Muscle of leg (tissue), 11 donors: ENCODE measurements around the gene PODN. TPM values are rescaled to one million over a fixed set of nuclear protein-coding genes. Genes with fewer than 3 reads are reported as not detected.

Source experiments
- DNase-seq: peaks from one replicate; pipeline ENCODE4 v3.0.0; 2013
- H3K27ac ChIP-seq: one replicate; pipeline ENCODE4 v1.5.1; 2013; ENCODE audit warnings: mild to moderate bottlenecking, low read length, control low read depth
- H3K27me3 ChIP-seq: one replicate; pipeline ENCODE4 v1.6.1; 2013; ENCODE audit warnings: low read length; ENCODE audit not compliant: control insufficient read depth, insufficient read depth
- H3K36me3 ChIP-seq: one replicate; pipeline ENCODE4 v1.6.1; 2013; ENCODE audit warnings: low read length; ENCODE audit not compliant: control insufficient read depth, insufficient read depth
- H3K4me1 ChIP-seq: one replicate; pipeline ENCODE4 v1.6.1; 2013; ENCODE audit warnings: low read length; ENCODE audit not compliant: control insufficient read depth, insufficient read depth
- H3K4me3 ChIP-seq: one replicate; pipeline ENCODE4 v1.5.1; 2013; ENCODE audit warnings: low read length, control low read depth
- H3K9me3 ChIP-seq: replicated peaks from 2 replicates; pipeline ENCODE4 v1.6.1; 2013; ENCODE audit warnings: low read depth, low read length; ENCODE audit not compliant: control insufficient read depth
- WGBS: methylation state at CpG from one replicate; pipeline ENCODE4 v1.1.5; 2013; ENCODE audit warnings: missing lambda C conversion rate; ENCODE audit not compliant: insufficient coverage; 5-methylcytosine and 5-hydroxymethylcytosine counted together
- polyA plus RNA-seq, 8 donors: library from polyadenylated mRNA; unstranded; fragments of 120-200 nt; gene quantifications; one replicate each; pipeline versions ENCODE4 v1.2.1 to v1.2.3, GENCODE V29; 2013; ENCODE audit warnings: inconsistent platforms in 1 of 8, low replicate concordance in 1 of 8; ENCODE audit not compliant: insufficient read length in 8 of 8, insufficient read depth in 1 of 8
- total RNA-seq: library from RNA; stranded (reverse); fragments of 120-200 nt; gene quantifications from one replicate; pipeline ENCODE4 v1.2.4, GENCODE V29; 2013

Gene PODN
- total and polyA plus RNA-seq, 9 donors = 5.4 to 10.7 (median 8.1) TPM

DNA sequence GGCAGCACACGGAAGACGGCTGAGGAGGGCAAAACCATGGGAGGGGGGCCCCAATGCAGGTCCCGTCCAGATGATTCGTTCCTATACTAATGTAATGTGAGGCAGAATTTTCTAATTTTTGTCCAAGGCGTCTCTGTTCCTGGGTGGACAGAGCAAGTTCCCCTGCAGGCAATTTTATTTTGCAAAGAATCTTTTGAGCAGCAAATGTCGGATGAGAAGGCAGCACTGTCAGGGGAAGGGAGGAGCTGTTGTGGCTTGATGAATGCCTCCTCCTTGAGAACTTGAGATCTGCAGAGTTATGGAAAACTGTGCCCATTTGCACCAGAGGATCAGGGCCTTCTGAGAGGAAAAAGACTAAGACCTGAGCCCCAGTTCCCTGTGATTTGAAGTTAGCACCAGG is 63.1 kb downstream of the PODN start:
- Histone ChIP-seq H3K4me1 (peaks cover 58% of the 10 kb centered on the region), H3K27me3 (no peaks in the 10 kb centered on the region), H3K4me3 (no peak overlapping the region), H3K36me3 (no peaks in the 10 kb centered on the region), H3K27ac (no peak overlapping the region), H3K9me3 (no peaks in the 10 kb centered on the region)
- DNase-seq = no peak
- 66% methylated on average over 5 of the region's 6 CpGs for WGBS

DNA sequence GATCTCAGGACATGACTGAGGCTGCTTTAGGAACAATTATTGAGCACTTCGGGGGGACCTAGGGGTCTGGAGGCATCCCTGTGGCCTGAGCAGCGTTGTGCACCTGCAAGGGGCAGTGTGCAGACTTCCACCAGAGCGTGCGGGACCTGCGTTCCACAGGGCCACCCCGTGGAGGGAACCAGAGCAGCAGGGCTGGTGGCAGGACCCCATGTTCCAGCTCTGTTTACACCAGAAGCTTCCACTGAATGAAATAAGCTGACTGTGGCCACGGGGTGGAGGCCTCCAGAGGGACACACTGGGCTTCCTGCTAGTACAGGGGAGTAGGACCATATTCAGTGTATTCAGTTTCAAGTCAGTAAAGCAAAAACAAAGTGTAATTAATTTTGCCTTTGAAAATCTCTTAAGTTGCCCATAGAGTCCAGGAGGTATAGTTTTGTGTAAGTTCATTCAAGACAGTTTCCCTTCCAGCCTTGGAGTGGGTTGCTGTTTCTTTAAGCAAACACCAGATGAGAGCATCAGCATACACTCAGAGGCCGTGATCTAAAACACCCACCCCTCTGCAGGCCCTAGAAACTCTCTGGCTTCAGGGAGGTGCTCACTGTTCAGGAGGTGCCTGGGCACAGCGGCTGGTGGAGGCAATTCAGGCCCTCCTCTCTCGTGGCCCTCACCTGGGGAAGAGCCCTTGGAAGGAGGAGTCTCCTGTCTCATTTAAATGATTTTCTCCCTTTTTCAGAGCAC is 63.8 kb downstream of the PODN start:
- H3K9me3 ChIP-seq = no peaks in the 10 kb centered on the region
- no peaks in the 10 kb centered on the region for H3K36me3 ChIP-seq
- peak; percentile 41 for DNase-seq
- H3K27me3 ChIP-seq = no peaks in the 10 kb centered on the region
- H3K27ac ChIP-seq = no peak overlapping the region
- no peak overlapping the region for H3K4me3 ChIP-seq
- WGBS = 66% methylated on average over 8 of the region's 10 CpGs
- H3K4me1 ChIP-seq = peaks cover 56% of the 10 kb centered on the region

GRCh38 chr1:53126495-53126894 is 64.5 kb downstream of the PODN start:
- Histone ChIP-seq H3K27ac (no peak overlapping the region), H3K36me3 (no peaks in the 10 kb centered on the region), H3K4me1 (peaks cover 49% of the 10 kb centered on the region), H3K4me3 (no peak overlapping the region), H3K27me3 (no peaks in the 10 kb centered on the region), H3K9me3 (no peaks in the 10 kb centered on the region)
- WGBS = no CpG with 5 or more reads among the region's 1 CpG
- DNase-seq = no peak

DNA sequence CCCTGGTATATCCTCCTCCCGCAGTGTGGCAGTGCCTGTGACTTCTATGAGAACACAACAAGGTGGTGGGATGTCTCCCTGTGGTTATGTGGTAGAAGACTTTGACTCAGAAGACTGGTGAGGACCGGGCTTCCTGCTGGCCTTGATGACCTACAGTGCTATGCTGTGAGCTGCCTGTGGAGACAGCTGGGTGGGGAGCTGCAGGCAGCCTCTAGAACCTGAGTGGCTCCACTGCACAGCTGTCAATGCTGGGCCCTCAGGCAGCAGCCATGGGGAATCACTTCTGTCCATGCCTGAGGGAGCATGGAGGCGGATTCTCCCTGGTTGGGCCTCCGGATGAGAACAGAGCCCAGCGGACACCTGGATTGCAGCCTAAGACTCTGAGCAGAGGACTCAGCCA is 65.5 kb downstream of the PODN start:
- H3K27ac ChIP-seq = no peak overlapping the region
- DNase-seq = no peak
- H3K4me1 ChIP-seq = peaks cover 39% of the 10 kb centered on the region
- WGBS = 80% methylated on average over 4 of the region's 5 CpGs
- H3K9me3 ChIP-seq = no peaks in the 10 kb centered on the region
- H3K27me3 ChIP-seq = no peaks in the 10 kb centered on the region
- no peaks in the 10 kb centered on the region for H3K36me3 ChIP-seq
- H3K4me3 ChIP-seq = no peak overlapping the region

DNA sequence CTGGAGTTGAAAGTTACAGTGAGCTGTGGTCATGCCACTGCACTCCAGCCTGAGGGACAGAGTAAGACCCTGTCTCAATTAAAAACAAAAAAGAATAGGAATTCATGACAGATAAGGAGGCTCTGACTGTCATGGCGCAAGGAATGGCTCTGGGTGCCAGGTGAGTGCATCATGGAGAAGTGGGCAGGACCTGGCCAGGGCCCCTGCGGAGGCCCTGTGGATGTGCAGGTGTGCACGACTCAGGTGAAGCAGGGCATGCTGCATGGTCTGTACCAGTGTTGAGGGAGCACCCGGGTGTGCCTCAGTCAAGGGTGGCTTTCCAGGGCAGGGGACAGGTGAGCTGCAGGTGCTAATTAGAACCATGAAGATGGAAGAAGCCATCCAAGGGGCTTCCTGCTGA is 66.4 kb downstream of the PODN start:
- Histone ChIP-seq H3K27ac (no peak overlapping the region), H3K4me3 (no peak overlapping the region), H3K36me3 (no peaks in the 10 kb centered on the region), H3K9me3 (no peaks in the 10 kb centered on the region), H3K27me3 (no peaks in the 10 kb centered on the region), H3K4me1 (peaks cover 30% of the 10 kb centered on the region)
- no peak for DNase-seq
- WGBS = 95% methylated on average over 4 of the region's 4 CpGs

GRCh38 chr1:53129891-53130597 is 68.0 kb downstream of the PODN start:
- H3K36me3 ChIP-seq = no peaks in the 10 kb centered on the region
- H3K4me1 ChIP-seq = peaks cover 19% of the 10 kb centered on the region
- WGBS = 61% methylated on average over 8 of the region's 12 CpGs
- no peaks in the 10 kb centered on the region for H3K9me3 ChIP-seq
- H3K4me3 ChIP-seq = no peak overlapping the region
- H3K27me3 ChIP-seq = no peaks in the 10 kb centered on the region
- no peak overlapping the region for H3K27ac ChIP-seq
- DNase-seq = no peak

- H3K4me1 ChIP-seq = peaks cover 18% of the 10 kb centered on the region
- no peak for DNase-seq
- H3K4me3 ChIP-seq = no peak overlapping the region
- H3K27ac ChIP-seq = peak overlapping the region; percentile 23
- H3K9me3 ChIP-seq = no peaks in the 10 kb centered on the region
- no peaks in the 10 kb centered on the region for H3K36me3 ChIP-seq
- H3K27me3 ChIP-seq = no peaks in the 10 kb centered on the region
- 77% methylated on average over 1 of the region's 1 CpG for WGBS
Observed at GRCh38 chr1:53130598-53130877, 68.5 kb downstream of the PODN start.

GRCh38 chr1:53130878-53131589 is 69.0 kb downstream of the PODN start:
- peak; percentile 70 for DNase-seq
- Histone ChIP-seq H3K9me3 (no peaks in the 10 kb centered on the region), H3K4me1 (peaks cover 16% of the 10 kb centered on the region), H3K27ac (peak overlapping the region; percentile 23), H3K36me3 (no peaks in the 10 kb centered on the region), H3K4me3 (no peak overlapping the region), H3K27me3 (no peaks in the 10 kb centered on the region)
- whole genome bisulfite sequencing = 42% methylated on average over 4 of the region's 9 CpGs

GRCh38 chr1:53131590-53131938 is 69.6 kb downstream of the PODN start:
- no peak for DNase-seq
- no peaks in the 10 kb centered on the region for H3K9me3 ChIP-seq
- H3K4me1 ChIP-seq = peaks cover 16% of the 10 kb centered on the region
- no peaks in the 10 kb centered on the region for H3K27me3 ChIP-seq
- H3K4me3 ChIP-seq = no peak overlapping the region
- 85% methylated on average over 2 of the region's 2 CpGs for WGBS
- no peak overlapping the region for H3K27ac ChIP-seq
- H3K36me3 ChIP-seq = no peaks in the 10 kb centered on the region

DNA sequence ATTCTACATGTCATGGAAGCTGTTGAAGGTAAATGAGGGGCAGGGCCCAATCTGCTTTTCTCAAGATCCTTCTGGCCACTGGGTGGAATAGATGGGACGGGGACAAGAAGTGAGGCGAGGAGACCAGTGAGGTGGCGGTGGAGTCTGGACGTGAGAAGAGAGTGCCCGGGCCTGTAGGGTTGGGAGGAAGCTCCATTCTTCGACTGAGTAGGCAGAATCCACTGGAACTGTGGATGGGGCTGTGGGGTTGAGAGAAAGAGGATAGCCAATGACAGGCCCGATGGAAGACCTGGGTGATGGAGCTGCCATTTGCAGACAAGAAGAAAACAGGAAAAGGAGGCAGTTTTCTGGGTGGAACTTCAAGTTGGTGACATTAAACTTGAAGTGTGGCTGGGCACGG is 70.2 kb downstream of the PODN start:
- Histone ChIP-seq H3K4me3 (no peak overlapping the region), H3K9me3 (no peaks in the 10 kb centered on the region), H3K36me3 (no peaks in the 10 kb centered on the region), H3K4me1 (peaks cover 16% of the 10 kb centered on the region), H3K27ac (no peak overlapping the region), H3K27me3 (no peaks in the 10 kb centered on the region)
- DNase-seq = no peak
- 80% methylated on average over 8 of the region's 8 CpGs for WGBS
